Measurements from ENCODE around the gene TBX18.

The TBX18 gene

GRCh38 chr6:84743616-84744015, 20.8 kb downstream of the TBX18 start:
- no peak for DNase-seq

- DNase-seq = no peak
These were observed 24.0 kb downstream of the TBX18 start for GRCh38 chr6:84740385-84740784.

- DNase-seq = no peak
These were observed 24.6 kb downstream of the TBX18 start for GRCh38 chr6:84739866-84740208.

GRCh38 chr6:84738996-84739865, 25.2 kb downstream of the TBX18 start:
- DNase-seq = no peak

- DNase-seq = no peak
These were observed 30.5 kb downstream of the TBX18 start for GRCh38 chr6:84733889-84734288.

GRCh38 chr6:84731901-84732300, 32.5 kb downstream of the TBX18 start:
- no peak for DNase-seq

- DNase-seq = no peak
These were observed 33.0 kb downstream of the TBX18 start for GRCh38 chr6:84731401-84731800.

- peak; percentile 43 to 68 for DNase-seq
These were observed 35.8 kb downstream of the TBX18 start for GRCh38 chr6:84728602-84729001.

- DNase-seq = no peak
These were observed 45.2 kb downstream of the TBX18 start for GRCh38 chr6:84719152-84719551.

GRCh38 chr6:84718038-84718955, 46.1 kb downstream of the TBX18 start:
- DNase-seq = no peak

- DNase-seq = no peak
These were observed 55.3 kb downstream of the TBX18 start for GRCh38 chr6:84709121-84709520.

GRCh38 chr6:84707171-84707570, 57.2 kb downstream of the TBX18 start:
- no peak for DNase-seq

GRCh38 chr6:84696166-84696565, 68.2 kb downstream of the TBX18 start:
- DNase-seq = no peak

GRCh38 chr6:84691978-84692623, 72.3 kb downstream of the TBX18 start:
- peak in 1 of 2 experiments; percentile 4 for DNase-seq

GRCh38 chr6:84688141-84688873, 76.1 kb downstream of the TBX18 start:
- no peak for DNase-seq

- DNase-seq = no peak
These were observed 77.0 kb downstream of the TBX18 start for GRCh38 chr6:84687431-84687830.

GRCh38 chr6:84685983-84686584, 78.3 kb downstream of the TBX18 start:
- peak; percentile 65 to 78 for DNase-seq

- no peak for DNase-seq
These were observed 82.6 kb downstream of the TBX18 start for GRCh38 chr6:84681693-84682326.

GRCh38 chr6:84675651-84676050, 88.7 kb downstream of the TBX18 start:
- DNase-seq = no peak

GRCh38 chr6:84674395-84674794, 90.0 kb downstream of the TBX18 start:
- no peak for DNase-seq

- no peak for DNase-seq
These were observed 93.2 kb downstream of the TBX18 start for GRCh38 chr6:84671183-84671582.

- no peak for DNase-seq
These were observed 94.5 kb downstream of the TBX18 start for GRCh38 chr6:84669945-84670344.

Data from Kasumi-1 (cell line).